GM18858 (cell line): ENCODE measurements around the gene CCR5AS.
A peak's percentile ranks its signal among the peaks of the same experiment; 100 is the strongest.
"Not testable (repeated sequence)": the region's sequence is repeated elsewhere in the genome, so short reads cannot be mapped to it uniquely, and the experiment has no call there.

ENCODE experiments used
- ATAC-seq: cut with Tn5 transposase; IDR thresholded peaks from one replicate; pipeline ENCODE4 v1.9.1; 2021; ENCODE audit not compliant: unreplicated experiment

Gene CCR5AS

DNA sequence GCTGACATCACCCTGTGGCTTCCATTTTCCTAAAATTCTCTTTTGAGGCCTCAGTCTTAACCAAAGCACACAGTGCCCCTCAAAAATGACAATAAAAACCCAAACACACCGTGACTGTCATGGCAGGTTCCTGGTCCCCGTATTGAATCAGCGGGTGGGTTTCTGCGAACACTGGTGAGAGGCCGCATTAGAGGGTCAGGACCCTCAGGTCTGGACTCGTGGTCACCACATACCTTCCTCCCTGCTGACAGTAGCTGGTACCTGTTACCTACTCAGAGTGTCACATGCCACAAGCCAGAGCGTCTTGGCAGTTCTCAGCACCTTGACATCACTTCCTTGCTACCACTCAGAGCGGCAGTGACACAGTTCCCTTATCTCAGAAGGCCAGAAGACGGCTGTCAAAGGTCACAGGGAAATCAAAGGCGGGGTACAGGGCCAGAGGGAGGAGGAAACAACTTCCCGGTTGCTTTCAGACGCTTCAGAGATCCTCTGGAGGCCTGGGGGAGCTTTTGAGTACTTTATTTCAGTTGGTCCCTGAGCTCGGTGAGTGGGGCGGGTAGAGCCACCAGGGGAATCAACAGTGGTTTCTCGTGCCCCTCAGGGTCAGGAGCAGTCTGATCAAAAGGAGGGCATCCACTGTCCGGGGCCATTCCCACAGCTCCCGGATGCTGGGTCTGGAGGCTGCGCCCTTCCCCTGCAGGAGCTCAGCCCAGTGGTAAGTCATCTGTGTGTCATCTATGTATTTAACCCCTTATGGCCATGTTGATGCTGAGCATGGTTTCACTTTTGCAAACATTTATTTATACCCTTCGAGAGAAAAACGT, at the start of gene CCR5AS, which contains the start of gene CCRL2:
Gene CCR5AS (minus strand): TSS at position 279 of the 824 bp plus-strand sequence.
Gene CCRL2 (plus strand): TSS at position 472 of the 824 bp plus-strand sequence. CDS start 821 bp downstream, outside the sequence.
- no peak for ATAC-seq

GRCh38 chr3:46456118-46456517, 49.3 kb upstream of the CCR5AS start:
- no peak for ATAC-seq

DNA sequence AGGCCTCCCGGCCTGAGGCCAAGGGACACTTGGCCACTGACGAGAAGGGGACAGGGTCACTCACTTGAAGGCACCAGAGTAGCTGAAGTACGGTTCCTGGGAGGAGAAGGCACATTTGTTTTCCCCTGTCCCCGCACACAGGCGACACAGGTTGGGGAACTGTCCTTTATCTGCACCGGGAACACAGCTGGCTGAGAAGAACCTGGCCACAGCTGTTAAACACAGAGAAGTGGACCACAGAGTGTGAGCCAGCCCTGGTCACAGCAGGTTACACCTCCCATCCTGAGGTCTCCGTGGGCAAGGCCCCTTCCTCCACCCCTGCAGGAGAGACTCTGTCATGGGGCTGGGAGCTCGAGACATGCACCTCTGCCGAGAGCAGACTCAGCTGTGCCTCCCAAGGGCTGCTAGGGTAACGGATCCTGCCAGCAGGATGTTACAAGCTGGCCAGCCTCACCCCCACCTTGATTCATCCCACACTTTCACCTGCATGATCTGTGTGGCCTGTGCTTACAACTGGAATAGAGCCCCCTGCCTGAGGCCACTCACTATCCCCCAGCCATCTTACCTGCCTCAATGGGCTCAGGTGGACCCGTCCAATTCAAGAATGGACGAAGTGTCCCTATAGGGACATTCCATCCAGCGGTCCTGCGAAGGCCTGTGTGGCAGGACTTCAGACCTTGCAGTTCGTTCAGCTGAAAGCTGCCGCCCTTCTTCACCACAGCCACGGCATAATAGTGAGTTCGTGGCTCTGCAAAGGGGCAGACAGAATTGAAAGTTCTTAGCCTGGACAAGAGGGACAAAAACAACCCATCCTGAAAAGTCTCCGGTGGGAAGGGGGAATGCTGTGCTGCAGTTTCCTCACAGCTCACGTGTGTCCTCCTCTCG, 48.6 kb upstream of the CCR5AS start:
- no peak for ATAC-seq

DNA sequence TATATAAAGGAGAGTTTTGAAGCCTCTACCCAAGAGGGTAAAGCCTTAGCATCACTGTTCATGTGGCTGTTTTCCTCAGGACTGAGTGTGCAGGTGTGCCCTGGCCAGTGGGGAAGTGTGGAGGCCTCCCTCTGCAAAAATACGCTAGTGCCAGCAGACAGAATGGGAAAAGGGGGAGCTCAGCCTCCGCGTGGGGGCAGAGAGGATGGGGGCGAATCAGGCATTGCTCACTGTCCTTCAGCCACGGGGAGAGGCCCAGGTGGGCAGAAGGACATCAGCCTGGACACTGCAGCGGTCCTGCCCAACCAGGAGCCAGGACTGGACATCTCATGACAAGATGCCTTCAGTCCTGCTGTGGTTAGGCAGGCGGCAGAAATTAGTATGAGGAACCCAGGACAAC, 47.7 kb upstream of the CCR5AS start:
- ATAC-seq, result no peak

DNA sequence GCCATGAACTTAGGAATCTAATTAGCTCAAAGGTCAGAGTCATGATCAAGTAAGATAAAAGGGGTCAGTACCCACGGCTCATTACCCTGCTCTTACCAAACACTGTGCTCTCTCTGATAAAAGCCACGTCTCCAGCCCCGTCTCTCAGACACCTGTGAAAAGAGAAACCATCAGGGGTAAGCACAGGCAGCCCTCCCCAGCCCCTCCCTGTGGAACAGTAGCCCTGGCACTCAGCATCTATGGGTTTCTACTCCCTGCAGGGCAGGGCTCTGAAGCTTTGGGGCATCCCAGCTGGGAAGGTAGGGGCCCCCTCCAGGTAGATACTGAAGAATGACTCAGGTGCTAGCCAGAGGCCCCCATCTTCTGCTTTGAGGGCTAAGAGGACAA, 47.3 kb upstream of the CCR5AS start:
- no peak for ATAC-seq

DNA sequence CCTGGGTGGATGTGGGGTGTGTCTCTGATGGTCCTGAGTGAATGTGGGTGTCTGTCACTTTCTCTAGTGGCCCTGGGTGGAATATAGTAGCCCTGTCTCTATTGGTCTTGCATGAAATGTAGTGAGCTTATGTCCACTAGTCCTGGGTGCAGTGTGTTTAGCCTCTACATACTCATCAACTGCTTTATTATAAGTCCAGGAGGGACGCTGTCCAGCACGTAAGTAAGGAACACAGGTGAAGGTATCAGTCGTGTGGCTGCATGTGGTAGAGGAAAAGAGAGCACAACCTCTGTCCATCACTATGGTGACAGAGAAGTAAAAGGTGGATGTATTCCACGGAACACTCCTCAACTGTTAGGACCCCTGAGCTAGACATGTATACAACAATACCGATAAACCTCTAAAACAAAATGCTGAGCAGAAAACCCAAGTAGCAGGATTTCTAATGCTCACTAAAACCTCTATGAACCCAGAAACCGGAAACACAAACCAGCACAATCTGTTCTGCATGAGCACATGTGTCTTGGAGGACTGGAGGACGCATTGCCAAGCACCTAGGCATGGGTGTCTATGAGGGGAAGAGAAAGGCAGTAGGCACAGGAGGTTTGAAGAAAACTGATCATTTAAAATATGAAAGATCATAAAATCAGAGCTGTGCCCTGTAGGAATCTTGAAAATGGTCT, 46.8 kb upstream of the CCR5AS start:
- ATAC-seq, result no peak

GRCh38 chr3:46449755-46450552, 43.1 kb upstream of the CCR5AS start:
- no peak for ATAC-seq

DNA sequence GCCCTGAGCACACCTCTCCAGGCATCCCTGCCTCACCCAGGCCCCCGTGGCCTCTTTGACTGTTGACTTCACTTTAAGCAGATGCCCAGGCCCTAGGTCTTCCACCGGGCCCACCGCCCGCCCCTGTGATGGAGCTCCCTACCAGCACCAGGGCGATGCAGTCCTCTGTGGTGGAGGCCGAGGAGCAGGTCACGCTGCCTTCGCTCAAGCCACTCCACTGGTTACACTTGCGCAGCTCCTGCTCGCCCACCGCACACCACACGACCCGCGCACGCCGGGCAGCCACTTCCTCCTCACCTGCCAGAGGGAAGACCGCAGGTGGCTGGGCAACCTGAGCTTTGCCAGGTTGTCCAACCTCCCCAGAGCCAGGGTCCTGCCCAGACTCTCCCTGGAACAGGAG, 41.9 kb upstream of the CCR5AS start:
- no peak for ATAC-seq

GRCh38 chr3:46447228-46447985, 40.5 kb upstream of the CCR5AS start:
- ATAC-seq, result no peak

DNA sequence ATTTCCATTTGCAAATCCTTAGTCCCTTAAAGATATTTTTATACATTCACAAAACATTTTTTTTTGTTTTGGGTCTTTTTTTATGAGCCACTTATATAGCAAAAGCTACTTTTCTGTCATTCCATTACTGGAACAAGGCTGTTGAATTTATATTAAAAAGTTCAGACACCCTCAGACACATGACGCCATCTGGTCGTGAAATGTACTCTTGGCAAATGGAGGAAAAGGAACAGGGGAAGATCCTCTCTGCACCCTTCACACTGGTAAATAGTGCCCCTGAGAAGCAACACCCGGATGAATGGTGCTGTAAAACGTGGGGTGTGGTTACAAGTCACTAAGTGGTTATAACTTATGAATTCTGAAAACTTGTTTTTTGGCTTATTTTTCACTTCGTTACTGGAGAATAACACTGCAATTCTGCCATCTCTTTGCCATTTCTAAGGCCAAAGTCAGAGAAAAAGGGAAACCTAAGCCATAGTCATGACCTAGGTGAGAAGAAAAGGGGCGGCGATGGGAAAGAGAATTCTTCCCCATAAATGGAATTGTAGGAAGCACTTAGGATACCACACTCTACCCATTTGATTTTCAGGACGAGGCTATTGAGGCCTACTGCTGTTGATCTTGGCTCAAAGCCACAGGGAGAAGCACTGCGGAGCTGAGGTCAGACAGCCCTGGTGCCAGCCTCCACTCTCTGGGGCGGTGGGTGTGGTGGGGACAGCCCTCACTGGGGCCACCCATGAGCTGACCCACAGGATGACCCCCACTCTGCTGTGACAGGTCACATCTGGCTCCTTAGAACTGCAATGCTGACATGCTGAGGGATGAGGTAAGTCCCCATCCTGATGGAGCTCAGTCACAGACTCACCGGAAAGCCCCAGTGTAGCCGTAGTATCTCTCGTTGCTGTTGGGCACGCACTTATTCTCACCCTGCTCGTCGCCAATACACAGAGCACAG, 36.0 kb upstream of the CCR5AS start:
- ATAC-seq, result no peak

DNA sequence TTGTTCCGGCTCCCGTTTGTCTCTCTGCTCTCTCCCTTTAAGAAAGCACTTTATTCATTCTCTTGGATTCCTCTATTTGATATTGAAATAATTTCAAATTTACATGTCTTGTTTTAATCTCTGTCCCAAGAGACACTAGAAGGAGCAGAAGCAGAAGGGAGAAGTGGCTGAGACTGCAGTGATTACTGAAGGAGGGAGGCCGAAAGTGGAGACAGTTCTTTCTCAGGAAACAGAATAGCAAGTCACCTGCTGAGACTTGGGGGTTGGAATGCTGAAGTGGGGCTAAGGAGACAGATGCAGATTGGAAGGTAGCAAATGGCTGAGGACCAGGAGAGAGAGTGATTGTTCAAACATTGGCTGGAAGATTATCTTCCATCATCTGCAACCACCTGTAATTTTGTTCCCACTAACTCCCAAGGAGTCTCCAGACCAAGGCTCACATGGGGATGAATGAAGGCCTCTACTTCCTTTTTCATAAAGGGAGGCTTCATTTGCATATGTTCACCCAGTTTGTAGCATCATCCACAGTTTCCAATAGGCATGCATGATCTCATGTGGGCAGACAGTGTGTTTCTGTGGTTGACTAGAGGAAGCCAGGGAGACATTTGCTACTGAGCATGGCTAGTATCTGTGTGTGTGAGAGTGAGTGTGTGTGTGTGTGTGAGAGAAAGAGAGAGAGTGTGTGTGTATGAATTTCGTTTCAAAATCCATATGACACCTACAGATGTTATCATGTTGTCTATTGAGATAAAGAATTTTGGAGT, 33.8 kb upstream of the CCR5AS start:
- ATAC-seq, result peak; percentile 69

- ATAC-seq, result no peak
Measured at GRCh38 chr3:46438831-46439230, 32.0 kb upstream of the CCR5AS start.

DNA sequence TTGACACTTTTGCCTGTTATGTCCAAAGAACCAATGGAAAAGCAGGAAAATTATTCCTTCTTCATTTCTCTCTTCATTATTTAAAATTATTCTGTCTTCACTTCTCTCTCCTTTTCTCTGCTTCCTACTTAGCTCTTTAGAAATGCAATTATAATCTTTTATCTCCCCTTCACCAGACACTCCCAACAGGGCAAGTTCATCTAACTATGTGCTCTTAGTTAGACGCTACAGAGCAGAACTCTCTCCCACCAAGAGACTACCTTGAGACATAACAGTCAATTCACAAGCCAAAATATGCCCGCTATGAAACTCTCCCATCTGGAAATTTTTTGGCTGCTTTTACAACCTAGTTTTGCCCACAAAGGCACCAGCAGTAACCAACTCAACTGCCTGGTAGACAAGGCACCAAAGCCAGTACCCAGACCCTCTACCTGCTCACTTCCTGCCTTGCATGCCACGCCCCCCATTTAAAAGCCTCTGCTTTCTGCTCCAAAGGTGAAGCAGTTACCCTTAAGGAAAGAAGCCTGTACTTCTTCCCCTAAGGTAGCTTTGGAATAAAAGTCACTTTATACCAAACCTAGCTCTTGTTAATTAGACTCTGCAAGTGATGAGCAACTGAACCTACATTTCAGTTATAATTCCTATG, 28.3 kb upstream of the CCR5AS start:
- ATAC-seq, result no peak

- ATAC-seq, result no peak
Measured at GRCh38 chr3:46433841-46434240, 27.0 kb upstream of the CCR5AS start.

- ATAC-seq, result not testable (repeated sequence)
Measured at GRCh38 chr3:46433118-46433517, 26.3 kb upstream of the CCR5AS start.

GRCh38 chr3:46431905-46432304, 25.0 kb upstream of the CCR5AS start:
- not testable (repeated sequence) for ATAC-seq

DNA sequence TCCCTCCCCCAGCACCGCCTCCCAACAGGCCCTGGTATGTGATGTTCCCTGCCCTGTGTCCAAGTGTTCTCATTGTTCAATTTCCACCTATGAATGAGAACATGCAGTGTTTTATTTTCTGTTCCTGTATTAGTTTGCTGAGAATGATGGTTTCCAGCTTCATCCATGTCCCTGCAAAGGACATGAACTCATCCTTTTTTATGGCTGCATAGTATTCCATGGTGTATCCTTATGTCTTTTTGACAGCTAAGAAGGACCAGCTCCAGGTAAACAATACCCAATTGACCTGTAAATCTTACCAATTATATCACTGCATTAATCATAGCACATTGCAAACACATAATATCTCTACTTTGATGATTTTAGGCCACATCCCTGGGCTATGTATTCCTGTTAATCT, 24.0 kb upstream of the CCR5AS start:
- not testable (repeated sequence) for ATAC-seq
